H4 (cell line): ENCODE data around the gene PGC. TPM values are rescaled to one million over a fixed set of nuclear protein-coding genes. Genes with fewer than 3 reads are reported as not detected.

Source experiments
- DNase-seq: peaks from one replicate; pipeline ENCODE4 v3.0.0-alpha.2; 2015; ENCODE audit warnings: low spot score
- total RNA-seq: library from RNA; depleted of rRNA; stranded (reverse); fragments of >200 nt; shearing (Covaris generic); gene quantifications from 2 replicates; pipeline ENCODE4 v1.2.3, GENCODE V29; 2014

The PGC gene
- total RNA-seq, 1 experiment from 2014 or later: not detected

- DNase-seq: no peak
Observed at GRCh38 chr6:41730531-41731436, 16.4 kb downstream of the PGC start.

DNA sequence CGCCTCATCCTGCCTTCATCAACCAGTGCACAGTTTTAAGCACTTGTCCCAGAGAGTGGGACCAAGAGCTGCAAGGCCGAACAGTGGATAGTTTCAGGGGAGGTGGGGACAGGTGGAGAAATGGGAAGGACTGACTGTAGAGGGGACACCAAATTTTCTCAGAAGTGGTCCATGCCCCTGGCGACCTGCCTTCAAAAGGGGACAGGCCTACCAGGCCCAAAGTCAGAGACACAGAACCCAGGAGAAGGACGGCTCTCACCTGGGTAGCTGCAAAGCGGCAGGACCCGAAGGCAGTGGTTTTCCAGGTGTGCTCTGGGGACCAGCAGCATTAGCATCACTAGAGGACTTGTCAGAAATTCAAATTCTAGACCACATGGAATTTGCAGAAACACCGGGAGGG lies 17.6 kb downstream of the PGC start:
- no peak for DNase-seq

DNA sequence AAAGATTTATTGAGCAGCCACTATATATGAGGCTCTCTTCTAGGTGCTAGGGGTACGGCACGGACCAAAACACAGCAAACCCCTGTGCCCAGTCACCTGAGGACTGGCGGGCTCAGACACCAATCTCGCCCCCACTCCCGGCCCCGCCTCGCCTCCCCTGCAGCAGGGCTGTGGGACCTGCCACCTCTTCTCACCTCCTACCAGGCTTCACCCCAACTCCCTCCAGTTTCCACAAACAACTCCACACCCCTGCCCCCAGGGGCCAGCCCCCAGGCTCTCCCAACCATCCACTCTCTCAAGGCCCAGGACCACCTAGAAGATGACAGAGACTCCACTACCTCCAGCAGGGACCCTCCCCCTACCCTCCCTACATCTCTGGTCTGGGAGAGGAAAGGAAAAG lies 18.2 kb downstream of the PGC start:
- DNase-seq: no peak

DNA sequence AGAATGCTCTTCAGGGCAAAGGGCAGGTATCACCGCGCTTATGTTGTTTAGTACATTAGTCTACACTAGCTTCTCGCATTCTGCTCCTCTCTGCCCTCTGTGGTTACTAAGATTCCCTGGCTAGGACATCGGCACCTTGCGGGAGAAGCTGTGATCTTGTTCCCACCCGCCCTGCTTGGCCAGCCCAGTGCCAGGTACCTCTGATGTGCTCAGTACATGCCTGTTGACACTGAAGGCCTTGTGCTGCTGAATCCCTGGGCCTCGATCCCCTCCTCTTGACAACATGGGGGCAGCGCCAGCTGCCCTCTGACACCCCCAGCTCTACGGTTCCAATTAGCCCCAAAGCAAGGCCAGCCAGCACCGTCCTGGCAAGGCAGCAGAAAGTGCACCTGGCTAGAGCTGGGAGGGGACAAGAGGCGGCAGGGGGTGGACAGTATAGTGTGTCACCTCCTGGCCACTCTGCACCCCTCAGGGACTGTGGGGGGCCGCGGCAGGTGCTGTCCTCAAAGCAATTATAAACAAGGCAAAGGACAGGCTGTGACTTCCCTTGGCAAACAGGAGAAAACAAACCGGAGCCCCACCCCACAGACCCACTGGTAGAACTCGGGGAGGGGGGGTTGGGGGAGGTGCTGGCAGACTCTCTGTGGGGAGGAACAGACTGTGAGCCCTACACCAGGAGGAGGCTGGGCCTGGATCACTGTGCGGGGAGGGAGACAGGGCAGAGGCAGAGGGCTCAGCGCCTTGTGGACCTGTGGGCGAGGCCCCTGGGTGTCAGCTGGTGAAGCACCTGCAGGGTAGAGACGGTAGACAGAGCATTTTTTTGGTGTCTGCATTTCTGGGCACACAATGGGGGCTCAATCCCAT lies 18.9 kb downstream of the PGC start:
- no peak for DNase-seq

GRCh38 chr6:41727705-41728072 lies 19.5 kb downstream of the PGC start:
- DNase-seq: no peak

DNA sequence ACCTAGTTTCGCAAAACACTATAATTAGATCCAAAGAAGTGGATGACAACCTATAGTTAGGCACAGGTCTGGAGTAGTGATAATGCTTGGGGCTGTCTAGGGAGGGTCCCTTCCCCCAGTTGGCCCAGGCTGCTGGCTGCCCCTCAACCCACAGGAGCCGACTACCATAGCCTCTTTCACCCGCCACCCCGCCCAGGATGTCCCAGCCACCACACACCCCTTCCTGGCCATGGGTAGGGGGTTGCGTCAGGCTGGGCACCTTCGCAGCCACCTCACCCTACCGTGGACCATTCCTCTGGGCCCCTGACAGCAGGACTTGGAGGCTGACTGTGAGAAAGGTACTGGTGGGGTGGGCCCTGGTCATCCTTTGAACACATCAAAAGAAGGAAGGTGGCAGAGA lies 20.3 kb downstream of the PGC start:
- no peak for DNase-seq

- DNase-seq: no peak
Observed at GRCh38 chr6:41724586-41725501, 22.4 kb downstream of the PGC start.

DNA sequence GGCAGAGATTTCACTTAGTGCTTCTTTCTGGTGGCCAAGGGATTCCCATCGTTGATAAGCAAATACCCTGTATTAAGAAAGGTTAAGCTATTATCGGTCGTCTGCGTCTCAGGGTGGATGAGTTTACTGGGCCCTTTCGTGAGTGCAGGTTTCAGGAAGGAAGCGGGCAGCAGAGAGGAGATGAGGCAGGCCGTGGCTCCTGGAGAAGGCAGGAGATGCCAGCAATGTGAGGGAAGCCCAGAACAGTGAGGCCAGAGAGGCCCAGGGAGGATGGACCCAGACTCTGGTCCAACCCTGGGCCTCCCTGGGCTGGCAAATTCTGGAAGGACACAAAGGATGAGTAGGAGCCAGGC lies 23.0 kb downstream of the PGC start:
- no peak for DNase-seq

GRCh38 chr6:41723530-41724227 lies 23.5 kb downstream of the PGC start:
- peak; percentile 91 for DNase-seq

DNA sequence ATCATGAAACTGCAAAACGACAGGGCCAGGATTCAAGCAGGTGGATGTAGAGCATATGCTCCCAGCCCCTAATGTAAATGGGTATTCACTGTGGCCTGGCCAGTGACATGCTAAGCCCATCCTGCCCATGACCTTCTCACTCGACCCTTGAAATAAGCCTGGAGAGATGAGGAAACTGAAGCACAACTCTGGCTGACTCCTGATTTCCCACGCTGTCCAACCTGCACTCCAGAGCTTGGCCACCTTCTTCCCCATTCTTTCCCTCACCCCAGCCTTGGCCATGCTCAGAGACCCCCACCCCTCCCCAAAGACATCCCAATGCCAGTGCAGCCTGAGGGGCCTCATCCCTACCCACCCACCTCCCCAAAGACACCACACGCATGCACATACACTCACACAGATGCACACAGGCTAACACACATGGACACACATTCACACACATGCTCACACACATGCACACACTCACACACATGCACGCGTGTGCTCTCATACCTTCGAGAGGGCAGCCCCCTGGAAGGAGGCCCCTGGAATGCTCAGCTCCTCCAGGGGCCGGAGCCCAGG lies 24.1 kb downstream of the PGC start:
- no peak for DNase-seq

DNA sequence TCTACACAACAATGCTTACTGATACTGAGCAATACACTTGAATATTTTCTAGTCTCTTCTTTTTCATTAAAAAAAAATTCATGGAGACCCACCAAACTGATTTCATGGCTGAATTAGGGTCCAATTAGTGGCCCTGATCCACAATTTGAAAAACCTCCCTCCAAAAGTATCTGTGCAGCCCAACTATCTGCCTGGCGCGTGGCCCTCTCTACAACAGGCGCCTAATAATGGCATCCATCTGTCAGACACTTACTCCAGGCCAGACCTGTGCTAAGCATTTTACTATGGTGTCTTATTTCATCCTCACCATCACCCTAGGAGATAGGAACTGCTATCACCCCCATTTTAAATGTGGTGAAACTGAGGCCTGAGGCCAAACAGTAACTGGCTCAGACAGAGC lies 25.8 kb downstream of the PGC start:
- DNase-seq: no peak

GRCh38 chr6:41720783-41721182 lies 26.4 kb downstream of the PGC start:
- DNase-seq: no peak

DNA sequence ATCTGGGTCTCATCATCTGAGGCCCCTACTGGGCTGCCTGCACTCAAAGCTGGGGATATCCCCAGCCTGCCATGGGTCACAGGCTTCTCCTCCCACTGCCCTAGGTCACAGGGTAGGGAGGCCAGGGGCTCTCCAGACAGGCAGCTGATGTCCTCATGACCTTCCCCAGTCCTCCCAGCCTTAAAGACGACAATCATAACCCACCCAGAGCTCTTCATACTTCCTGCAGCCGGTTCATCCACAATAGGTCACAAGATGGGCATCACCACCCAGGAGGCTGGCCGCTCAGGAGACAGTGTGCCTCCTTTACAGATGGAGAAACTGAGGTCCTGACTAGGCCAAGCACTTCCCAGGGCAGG lies 27.0 kb downstream of the PGC start:
- DNase-seq: no peak

DNA sequence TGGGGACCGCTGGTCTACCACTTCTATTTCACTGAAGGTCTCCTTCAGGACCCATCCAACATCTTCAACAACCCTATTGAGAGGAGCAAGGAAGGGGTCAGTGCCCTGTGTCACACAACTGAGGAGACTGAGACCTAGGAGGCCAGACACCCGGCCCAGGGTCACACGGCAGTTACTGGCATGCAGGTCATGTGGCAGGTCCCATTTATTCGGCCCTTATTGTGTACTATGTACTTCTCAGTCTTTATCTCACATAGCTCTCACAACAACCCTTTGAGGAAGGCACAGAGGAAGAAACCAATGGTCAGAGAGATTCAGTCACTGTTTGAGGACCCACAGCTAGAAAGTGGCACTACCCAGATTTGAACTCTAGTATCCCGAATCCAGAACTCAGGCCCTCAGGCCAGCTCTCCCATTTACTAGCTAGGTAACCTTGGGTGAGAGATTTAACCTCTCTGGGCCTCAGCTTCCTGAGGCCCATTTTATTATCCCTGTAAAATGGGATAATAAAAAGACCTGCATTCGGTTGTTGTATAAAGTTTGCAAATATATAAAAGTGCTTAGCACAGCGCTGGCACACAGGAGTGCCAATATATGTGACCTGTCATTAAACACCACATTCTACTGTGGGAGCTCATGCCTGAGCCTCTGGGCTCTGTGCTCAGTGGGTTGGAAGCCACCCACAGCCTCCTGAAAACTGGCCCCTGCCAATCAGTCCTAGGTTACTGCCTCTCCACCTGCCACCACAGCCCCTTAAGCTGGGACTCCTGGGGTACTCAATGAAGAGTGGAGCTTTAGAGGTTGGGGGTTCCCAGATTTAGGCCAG lies 27.5 kb downstream of the PGC start:
- DNase-seq: no peak

DNA sequence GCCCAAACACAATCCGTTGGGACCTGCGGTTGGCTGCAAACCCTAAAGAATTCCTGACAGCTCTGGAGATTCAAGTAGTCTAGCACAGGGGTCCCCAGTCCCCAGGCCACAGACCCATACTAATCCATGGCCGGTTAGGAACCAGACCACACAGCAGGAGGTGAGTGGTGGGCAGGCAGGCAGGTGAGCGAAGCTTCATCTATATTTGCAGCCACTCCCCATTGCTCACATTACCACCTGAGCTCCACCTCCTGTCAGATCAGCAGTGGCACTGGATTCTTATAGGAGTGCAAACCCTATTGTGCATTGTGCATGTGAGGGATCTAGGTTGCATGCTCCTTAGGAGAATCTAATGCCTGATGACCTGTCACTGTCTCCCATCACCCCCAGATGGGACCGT lies 28.4 kb downstream of the PGC start:
- no peak for DNase-seq

GRCh38 chr6:41717392-41717736 lies 29.8 kb downstream of the PGC start:
- no peak for DNase-seq

- no peak for DNase-seq
Observed at GRCh38 chr6:41716516-41717391, 30.4 kb downstream of the PGC start.

DNA sequence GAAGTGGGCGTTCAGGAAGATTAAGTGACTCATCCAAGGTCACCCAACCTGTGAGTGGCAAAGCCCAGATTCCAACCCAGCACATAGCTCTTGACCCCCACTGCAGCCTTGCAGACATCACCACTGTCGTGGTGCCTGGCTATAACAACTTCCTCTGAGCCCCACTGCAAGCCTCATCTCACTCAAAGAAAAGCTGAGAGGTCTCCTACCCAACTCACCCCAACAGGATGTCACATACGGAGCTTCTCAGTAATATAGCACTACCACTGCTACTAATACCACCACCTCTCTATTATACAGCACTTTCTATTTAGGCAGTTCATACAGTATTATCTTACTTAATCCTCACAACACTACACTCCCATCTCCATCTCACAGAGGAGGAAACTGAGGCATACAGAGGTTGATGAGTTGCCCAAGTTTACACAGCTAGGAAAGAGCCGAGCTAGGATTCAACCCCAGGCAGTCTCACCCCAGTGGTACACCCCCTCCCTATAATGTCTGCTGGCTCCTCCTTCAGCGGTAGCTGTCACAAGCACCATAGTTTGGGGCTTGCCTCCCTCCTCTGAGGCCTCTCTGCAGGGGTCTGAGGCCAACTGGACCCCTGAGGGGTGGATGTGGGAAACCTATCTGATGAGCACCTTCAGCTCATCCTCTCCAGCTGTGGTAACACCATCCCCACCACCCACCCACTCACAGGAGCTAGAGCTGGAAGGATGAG lies 31.2 kb downstream of the PGC start:
- DNase-seq: no peak
